Mucosa of rectum (tissue), 2 donors: ENCODE data around the gene MIF.

Source experiments
- H3K27ac ChIP-seq, 2 donors: one replicate each; pipeline ENCODE4 v1.7.0; 2013; ENCODE audit warnings: inconsistent platforms in 2 of 2, low read depth in 2 of 2, low read length in 2 of 2
- H3K27me3 ChIP-seq, 2 donors: one replicate each; pipeline ENCODE4 v1.7.0; 2013; ENCODE audit warnings: low read length in 2 of 2; ENCODE audit not compliant: control insufficient read depth in 2 of 2, insufficient read depth in 2 of 2
- H3K36me3 ChIP-seq, 2 donors: one replicate each; pipeline ENCODE4 v1.7.0; 2013; ENCODE audit warnings: low read length in 2 of 2; ENCODE audit not compliant: control insufficient read depth in 2 of 2, insufficient read depth in 2 of 2
- H3K4me1 ChIP-seq, 2 donors: one replicate each; pipeline ENCODE4 v1.7.0; 2013; ENCODE audit warnings: low read length in 2 of 2, mild to moderate bottlenecking in 1 of 2; ENCODE audit not compliant: control insufficient read depth in 2 of 2, insufficient read depth in 2 of 2
- H3K4me3 ChIP-seq, 2 donors: one replicate each; pipeline ENCODE4 v1.7.0; 2013; ENCODE audit warnings: low read length in 2 of 2
- H3K9ac ChIP-seq, 2 donors: one replicate each; pipeline ENCODE4 v1.7.0; 2013; ENCODE audit warnings: low read length in 2 of 2, low read depth in 1 of 2, mild to moderate bottlenecking in 1 of 2
- H3K9me3 ChIP-seq, 2 donors: one replicate each; pipeline ENCODE4 v1.7.0; 2013; ENCODE audit warnings: low read length in 2 of 2; ENCODE audit not compliant: control insufficient read depth in 2 of 2
- donor health status: healthy.
- donor health status: Normal muscosa, but diverticular disease.

Gene MIF

DNA sequence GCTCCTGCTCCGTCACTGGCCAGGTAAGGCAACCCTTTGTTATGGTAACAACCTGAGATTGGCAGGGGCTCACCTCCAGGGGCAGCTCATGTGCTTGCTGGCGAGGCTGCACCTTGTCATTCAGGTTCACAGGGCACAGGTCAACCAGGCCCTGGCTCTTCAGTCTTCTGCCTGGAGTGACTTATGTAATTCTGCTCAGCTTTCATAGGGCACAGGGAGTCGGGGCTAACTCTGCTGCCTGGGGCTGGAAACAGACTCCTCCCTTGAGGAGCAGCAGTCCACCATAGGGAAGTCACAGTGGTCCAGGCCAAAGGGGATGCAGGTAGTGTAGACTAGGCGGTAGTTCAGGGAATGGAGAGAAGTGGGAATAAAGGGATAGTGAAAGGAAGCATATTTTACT, 1.5 kb upstream of the MIF start:
- no peaks in the 10 kb centered on the region for H3K27me3 ChIP-seq
- no peak overlapping the region for H3K9ac ChIP-seq
- H3K9me3 ChIP-seq: no peaks in the 10 kb centered on the region
- no peak overlapping the region for H3K27ac ChIP-seq
- H3K4me1 ChIP-seq: peaks cover 19 to 24% of the 10 kb centered on the region in 2 donors
- no peak overlapping the region for H3K4me3 ChIP-seq
- H3K36me3 ChIP-seq: peaks cover 10 to 14% of the 10 kb centered on the region in 2 donors

DNA sequence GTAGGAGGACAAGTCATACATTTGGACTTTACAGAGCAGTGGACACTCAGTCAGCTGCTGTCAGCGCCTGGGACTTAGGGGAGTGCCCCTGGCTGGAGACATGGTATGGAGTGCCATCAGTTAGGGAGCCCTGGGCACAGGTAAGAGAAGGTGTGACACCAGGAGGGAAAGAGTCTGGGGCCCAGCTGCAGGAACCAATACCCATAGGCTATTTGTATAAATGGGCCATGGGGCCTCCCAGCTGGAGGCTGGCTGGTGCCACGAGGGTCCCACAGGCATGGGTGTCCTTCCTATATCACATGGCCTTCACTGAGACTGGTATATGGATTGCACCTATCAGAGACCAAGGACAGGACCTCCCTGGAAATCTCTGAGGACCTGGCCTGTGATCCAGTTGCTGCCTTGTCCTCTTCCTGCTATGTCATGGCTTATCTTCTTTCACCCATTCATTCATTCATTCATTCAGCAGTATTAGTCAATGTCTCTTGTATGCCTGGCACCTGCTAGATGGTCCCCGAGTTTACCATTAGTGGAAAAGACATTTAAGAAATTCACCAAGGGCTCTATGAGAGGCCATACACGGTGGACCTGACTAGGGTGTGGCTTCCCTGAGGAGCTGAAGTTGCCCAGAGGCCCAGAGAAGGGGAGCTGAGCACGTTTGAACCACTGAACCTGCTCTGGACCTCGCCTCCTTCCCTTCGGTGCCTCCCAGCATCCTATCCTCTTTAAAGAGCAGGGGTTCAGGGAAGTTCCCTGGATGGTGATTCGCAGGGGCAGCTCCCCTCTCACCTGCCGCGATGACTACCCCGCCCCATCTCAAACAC, 850 bp upstream of the MIF start:
- Histone ChIP-seq H3K9ac (peak overlapping the region; percentile 80 to 95), H3K4me3 (peak overlapping the region; percentile 84 to 93), H3K27ac (peak overlapping the region; percentile 96 to 97), H3K9me3 (no peaks in the 10 kb centered on the region), H3K4me1 (peaks cover 22 to 24% of the 10 kb centered on the region in 2 donors), H3K27me3 (no peaks in the 10 kb centered on the region), H3K36me3 (peaks cover 10 to 14% of the 10 kb centered on the region in 2 donors)

DNA sequence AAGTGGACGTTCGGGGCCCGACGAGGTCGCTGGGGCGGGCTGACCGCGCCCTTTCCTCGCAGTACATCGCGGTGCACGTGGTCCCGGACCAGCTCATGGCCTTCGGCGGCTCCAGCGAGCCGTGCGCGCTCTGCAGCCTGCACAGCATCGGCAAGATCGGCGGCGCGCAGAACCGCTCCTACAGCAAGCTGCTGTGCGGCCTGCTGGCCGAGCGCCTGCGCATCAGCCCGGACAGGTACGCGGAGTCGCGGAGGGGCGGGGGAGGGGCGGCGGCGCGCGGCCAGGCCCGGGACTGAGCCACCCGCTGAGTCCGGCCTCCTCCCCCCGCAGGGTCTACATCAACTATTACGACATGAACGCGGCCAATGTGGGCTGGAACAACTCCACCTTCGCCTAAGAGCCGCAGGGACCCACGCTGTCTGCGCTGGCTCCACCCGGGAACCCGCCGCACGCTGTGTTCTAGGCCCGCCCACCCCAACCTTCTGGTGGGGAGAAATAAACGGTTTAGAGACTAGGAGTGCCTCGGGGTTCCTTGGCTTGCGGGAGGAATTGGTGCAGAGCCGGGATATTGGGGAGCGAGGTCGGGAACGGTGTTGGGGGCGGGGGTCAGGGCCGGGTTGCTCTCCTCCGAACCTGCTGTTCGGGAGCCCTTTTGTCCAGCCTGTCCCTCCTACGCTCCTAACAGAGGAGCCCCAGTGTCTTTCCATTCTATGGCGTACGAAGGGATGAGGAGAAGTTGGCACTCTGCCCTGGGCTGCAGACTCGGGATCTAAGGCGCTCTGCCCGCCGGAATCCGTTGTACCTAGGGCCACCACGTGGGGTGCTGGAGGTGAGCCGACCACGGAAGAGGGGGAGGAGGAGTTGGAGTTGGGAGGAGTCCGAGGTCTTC, 771 bp downstream of the MIF start:
- Histone ChIP-seq H3K4me3 (peak overlapping the region; percentile 84 to 93), H3K27ac (peak overlapping the region; percentile 96 to 97), H3K27me3 (no peaks in the 10 kb centered on the region), H3K36me3 (peaks cover 10 to 14% of the 10 kb centered on the region in 2 donors), H3K4me1 (peaks cover 22 to 24% of the 10 kb centered on the region in 2 donors), H3K9ac (peak overlapping the region; percentile 47 to 80), H3K9me3 (no peaks in the 10 kb centered on the region)

DNA sequence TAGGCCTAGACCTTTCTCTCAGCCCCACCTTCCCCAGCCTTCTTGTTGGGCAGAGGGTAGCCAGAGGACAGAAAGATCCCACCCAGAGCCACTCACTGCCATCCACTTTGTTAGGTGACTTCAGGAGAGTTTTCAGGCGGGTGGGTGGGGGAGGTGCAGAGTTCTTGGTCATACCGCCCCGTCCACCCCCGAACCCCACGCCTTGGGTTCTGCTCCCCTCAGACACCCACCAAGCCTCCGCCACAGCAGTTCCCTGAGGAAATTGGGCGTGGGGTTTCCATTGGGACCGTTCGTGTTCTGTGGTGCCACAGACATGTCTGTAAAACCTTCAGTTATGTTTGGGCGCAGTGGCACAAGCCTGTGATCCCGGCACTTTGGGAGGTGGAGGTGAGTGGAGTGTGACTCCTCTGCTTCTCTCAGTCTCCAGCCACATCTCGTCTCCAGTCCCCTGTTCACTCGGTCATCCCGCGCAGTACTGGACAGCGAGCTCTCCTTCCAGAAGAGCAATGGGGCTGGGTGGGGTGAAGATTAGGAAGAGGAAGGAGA, 1.5 kb downstream of the MIF start:
- Histone ChIP-seq H3K27ac (no peak overlapping the region), H3K9ac (peak overlapping the region; percentile 47 to 80), H3K9me3 (no peaks in the 10 kb centered on the region), H3K36me3 (peaks cover 10 to 14% of the 10 kb centered on the region in 2 donors), H3K4me3 (peak overlapping the region; percentile 84 to 93), H3K27me3 (no peaks in the 10 kb centered on the region), H3K4me1 (peaks cover 22 to 24% of the 10 kb centered on the region in 2 donors)

DNA sequence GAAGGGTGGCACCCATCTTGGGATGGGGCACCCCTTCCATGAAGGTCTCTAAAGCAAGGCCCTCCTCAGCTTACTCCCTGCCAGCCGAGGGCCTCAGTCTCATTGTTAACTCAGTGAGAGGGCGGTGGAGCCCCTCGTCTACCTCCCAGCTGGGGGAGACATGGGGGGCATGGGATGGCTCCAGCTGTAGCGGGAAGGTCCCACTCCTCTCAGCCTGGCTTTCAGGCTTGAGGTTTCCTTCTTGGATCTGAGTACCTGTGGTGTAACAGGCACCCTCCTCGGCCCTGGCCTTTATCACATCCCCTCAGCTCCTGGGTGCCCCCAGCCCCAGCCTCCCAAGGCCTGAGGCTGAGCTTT, 2.0 kb downstream of the MIF start:
- H3K27ac ChIP-seq: no peak overlapping the region
- peaks cover 22 to 24% of the 10 kb centered on the region in 2 donors for H3K4me1 ChIP-seq
- no peak overlapping the region for H3K9ac ChIP-seq
- peaks cover 10 to 14% of the 10 kb centered on the region in 2 donors for H3K36me3 ChIP-seq
- peak overlapping the region in 1 of 2 donors; percentile 84 for H3K4me3 ChIP-seq
- H3K9me3 ChIP-seq: no peaks in the 10 kb centered on the region
- no peaks in the 10 kb centered on the region for H3K27me3 ChIP-seq

DNA sequence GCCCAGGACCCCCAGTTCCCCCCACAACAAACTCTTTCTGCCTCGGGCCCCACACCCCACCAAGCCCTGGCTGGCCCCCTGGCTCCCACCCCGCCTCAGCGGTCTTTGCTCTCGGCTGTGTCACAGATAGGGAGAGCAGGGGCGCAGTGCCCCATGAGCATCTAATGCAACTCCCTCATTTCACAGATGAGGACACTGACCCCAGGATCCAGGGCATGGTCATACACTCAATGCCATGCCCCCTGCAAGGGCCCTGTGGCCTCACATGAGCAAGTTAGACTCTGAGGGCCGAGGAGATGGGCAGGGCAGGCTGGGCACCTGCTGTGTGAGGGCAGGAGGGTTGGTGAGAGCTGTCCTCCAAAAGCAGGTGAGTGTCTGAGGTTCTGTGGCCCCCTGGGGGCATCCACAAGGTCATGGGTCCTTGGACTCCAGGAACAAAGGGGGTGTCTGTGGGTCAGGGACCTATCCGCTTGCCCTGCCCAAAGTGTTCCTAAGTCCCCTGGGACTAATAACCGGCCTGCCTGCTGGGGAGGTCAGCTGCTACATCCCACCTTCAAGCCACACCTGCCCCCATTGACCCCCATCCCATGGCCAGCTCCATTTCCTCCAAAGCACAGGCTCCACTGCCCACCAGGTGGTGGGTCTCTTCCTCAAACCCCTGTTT, 2.5 kb downstream of the MIF start:
- Histone ChIP-seq H3K9ac (no peak overlapping the region), H3K27me3 (no peaks in the 10 kb centered on the region), H3K9me3 (no peaks in the 10 kb centered on the region), H3K27ac (no peak overlapping the region), H3K36me3 (peaks cover 13 to 14% of the 10 kb centered on the region in 2 donors), H3K4me1 (peaks cover 22 to 24% of the 10 kb centered on the region in 2 donors), H3K4me3 (no peak overlapping the region)

DNA sequence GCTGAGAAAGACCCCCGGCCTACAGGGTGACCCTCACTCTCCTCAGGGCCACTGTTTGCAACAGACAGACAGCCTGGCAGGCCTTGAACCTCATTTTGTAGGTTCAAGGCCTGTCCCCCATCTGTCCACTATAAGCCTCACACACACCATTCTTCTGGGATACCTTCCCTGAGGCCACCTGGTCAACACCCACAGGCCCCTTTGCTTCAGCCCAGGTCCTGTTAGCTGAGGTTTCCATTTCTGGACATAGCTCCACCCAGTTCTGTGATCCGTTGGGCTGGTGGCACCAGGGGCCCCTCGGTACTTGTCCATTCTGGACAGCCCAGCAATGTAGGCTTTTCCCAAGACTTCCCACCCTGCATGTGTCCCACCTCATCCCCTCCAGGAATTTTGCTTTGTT, 3.1 kb downstream of the MIF start:
- Histone ChIP-seq H3K4me1 (peaks cover 22 to 24% of the 10 kb centered on the region in 2 donors), H3K4me3 (no peak overlapping the region), H3K27me3 (no peaks in the 10 kb centered on the region), H3K27ac (no peak overlapping the region), H3K9ac (no peak overlapping the region), H3K9me3 (no peaks in the 10 kb centered on the region), H3K36me3 (peaks cover 13 to 14% of the 10 kb centered on the region in 2 donors)

DNA sequence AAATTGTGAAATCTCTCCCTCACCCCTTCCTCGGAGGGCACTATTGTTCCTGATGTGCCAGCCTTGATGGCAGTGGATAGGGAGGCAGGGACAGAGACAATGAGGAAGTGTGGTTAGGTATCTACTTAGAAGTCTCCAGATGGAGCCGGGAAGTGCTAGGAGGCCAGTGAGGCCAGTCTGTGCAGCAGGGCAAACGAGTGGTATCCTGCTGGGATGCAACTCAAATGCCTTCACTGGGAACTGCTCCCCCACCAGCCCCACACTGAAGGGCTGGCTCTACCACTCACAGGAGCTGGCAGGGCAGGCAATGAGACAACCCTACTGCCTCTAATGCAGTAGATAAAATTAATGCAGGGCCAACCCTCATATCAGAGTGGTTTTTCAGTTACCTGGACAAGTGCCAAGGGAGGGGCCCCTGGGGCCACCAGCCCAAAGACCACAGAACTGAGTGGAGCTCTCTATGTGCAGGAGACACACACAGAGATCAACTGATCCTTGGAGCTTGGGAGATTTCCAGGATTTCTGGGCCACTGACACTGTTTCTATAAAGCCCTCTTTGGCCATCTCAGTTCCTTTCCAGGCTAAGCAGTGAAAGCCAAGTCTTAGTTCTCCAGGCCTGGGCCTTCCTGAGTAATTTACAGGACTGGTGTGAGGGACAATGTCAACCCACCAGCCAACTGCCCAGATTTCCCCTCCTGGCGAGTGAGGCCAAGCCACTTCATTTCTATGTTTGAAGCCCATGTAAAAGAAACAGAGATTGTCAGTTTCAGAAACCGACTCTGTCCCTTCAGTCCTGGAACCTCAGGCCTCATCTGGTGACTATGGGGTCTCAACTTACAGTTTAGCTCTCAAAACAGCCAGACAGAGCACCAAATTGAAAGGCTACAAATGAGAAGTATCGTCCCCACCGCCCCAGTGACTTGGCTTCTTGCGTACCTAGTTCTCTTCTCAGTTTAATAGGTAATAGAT, 4.1 kb downstream of the MIF start:
- Histone ChIP-seq H3K36me3 (peaks cover 13 to 14% of the 10 kb centered on the region in 2 donors), H3K4me3 (no peak overlapping the region), H3K27ac (no peak overlapping the region), H3K9me3 (no peaks in the 10 kb centered on the region), H3K27me3 (no peaks in the 10 kb centered on the region), H3K4me1 (peaks cover 21 to 22% of the 10 kb centered on the region in 2 donors), H3K9ac (no peak overlapping the region)
